ENCODE results near the gene LSM14B.

Gene LSM14B

GRCh38 chr20:62136283-62137091, 14.2 kb downstream of the LSM14B start:
- H3K4me1 ChIP-seq, result peaks cover 14% of the 10 kb centered on the region
- peak; percentile 79 for DNase-seq

DNA sequence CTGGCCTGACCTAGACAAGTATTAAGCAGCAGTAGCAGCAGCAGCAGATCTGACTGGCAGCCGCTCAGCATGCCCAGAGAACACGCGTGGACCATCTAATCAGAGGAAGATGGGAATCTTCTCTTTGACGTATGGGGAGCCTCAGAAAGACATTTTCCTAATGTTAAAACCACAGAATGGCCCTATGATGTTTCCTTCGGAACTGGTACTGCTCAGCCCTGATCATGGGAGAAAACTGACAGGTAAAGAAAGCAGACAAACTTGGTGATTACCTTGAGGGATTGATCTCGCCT, 14.8 kb downstream of the LSM14B start:
- H3K36me3 ChIP-seq, result peaks cover 88% of the 10 kb centered on the region
- H3K9me3 ChIP-seq, result no peaks in the 10 kb centered on the region
- no peaks in the 10 kb centered on the region for H3K27me3 ChIP-seq
- TF ChIP-seq CTCF (IDR thresholded peaks at IDR 0.05; ENCODE audit: low read depth, low read length), result no peak
- H3K4me3 ChIP-seq (ENCODE audit: low read depth, low read length), result no peak overlapping the region
- peaks cover 18% of the 10 kb centered on the region for H3K4me1 ChIP-seq
- no peak for DNase-seq

More at GRCh38 chr20:62136283-62137091, 14.2 kb downstream of the LSM14B start:
- peak; percentile 96 for TF ChIP-seq CTCF (IDR thresholded peaks at IDR 0.05; ENCODE audit: low read depth, low read length)
- no peaks in the 10 kb centered on the region for H3K27me3 ChIP-seq
- H3K4me3 ChIP-seq (ENCODE audit: low read depth, low read length), result no peak overlapping the region
- peaks cover 88% of the 10 kb centered on the region for H3K36me3 ChIP-seq
- H3K9me3 ChIP-seq, result no peaks in the 10 kb centered on the region

DNA sequence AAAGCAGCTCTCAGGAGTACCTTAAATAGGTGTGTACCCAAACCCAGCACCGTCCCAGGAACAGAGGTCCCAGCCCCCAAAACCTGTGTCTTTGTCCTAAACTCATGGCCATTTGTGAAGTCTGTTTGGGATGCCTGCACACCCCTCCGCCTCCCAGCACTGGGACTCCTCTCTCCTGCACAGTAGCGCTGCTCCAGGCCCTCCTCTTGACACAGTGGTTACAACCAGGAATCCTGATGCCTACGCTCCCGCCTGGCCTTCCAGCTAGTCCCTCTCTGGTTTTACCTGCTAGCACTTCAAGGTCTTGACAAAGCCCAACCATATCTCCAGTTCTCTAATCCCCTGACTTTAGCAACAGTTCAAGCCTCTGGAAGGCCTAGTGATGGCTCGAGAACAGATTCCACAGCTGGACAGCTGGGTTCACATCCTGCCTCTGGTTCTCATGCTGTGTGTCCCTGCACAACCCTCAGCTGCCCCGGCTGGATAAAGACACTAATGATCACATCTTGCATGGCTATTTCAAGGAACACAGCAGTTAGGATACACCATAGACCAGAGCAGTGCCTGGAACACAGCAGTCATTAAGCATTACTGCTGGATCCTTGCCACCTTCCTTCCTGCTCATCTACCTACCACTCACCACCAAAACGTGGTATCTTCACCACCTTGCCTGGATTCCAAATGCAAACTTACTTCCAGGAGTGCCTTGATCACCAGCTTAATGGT, 15.4 kb downstream of the LSM14B start:
- no peak overlapping the region for H3K4me3 ChIP-seq (ENCODE audit: low read depth, low read length)
- H3K9me3 ChIP-seq, result no peaks in the 10 kb centered on the region
- DNase-seq, result no peak
- no peak for TF ChIP-seq CTCF (IDR thresholded peaks at IDR 0.05; ENCODE audit: low read depth, low read length)
- H3K36me3 ChIP-seq, result peaks cover 92% of the 10 kb centered on the region
- peaks cover 18% of the 10 kb centered on the region for H3K4me1 ChIP-seq
- no peaks in the 10 kb centered on the region; the same call in 1 of the 2 replicates for H3K27me3 ChIP-seq

DNA sequence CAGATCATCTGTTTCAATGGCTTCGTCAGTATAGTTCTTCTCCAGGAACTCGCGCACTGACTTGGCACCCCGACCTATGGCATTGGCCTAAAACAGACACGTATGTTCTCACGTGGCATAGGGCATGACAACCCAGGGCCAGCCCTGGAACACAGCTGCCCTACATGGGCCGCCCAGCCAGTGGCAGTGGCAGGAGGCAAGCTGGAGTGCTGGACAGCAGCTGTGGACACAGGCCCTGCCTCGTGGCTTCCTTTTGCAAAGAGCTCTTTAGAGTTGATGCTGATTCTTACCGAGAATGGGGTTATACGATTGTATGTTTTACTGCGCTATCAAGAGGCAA, 15.9 kb downstream of the LSM14B start:
- Histone ChIP-seq H3K36me3 (peaks cover 87% of the 10 kb centered on the region), H3K4me3 (ENCODE audit: low read depth, low read length) (no peak overlapping the region), H3K9me3 (no peaks in the 10 kb centered on the region), H3K27me3 (no peaks in the 10 kb centered on the region; the same call in 1 of the 2 replicates), H3K4me1 (peaks cover 18% of the 10 kb centered on the region)
- DNase-seq, result no peak
- TF ChIP-seq CTCF (IDR thresholded peaks at IDR 0.05; ENCODE audit: low read depth, low read length), result no peak

- no peak for TF ChIP-seq CTCF (IDR thresholded peaks at IDR 0.05; ENCODE audit: low read depth, low read length)
- Histone ChIP-seq H3K27me3 (no peaks in the 10 kb centered on the region; the same call in 1 of the 2 replicates), H3K9me3 (no peaks in the 10 kb centered on the region), H3K4me1 (peaks cover 18% of the 10 kb centered on the region), H3K36me3 (peaks cover 81% of the 10 kb centered on the region), H3K4me3 (ENCODE audit: low read depth, low read length) (no peak overlapping the region)
- no peak for DNase-seq
Observed at GRCh38 chr20:62138912-62139311, 16.6 kb downstream of the LSM14B start.

GRCh38 chr20:62139636-62140035, 17.4 kb downstream of the LSM14B start:
- peaks cover 78% of the 10 kb centered on the region for H3K36me3 ChIP-seq
- H3K9me3 ChIP-seq, result no peaks in the 10 kb centered on the region
- peaks cover 18% of the 10 kb centered on the region for H3K4me1 ChIP-seq
- H3K4me3 ChIP-seq (ENCODE audit: low read depth, low read length), result no peak overlapping the region
- DNase-seq, result no peak
- no peaks in the 10 kb centered on the region; the same call in 1 of the 2 replicates for H3K27me3 ChIP-seq
- TF ChIP-seq CTCF (IDR thresholded peaks at IDR 0.05; ENCODE audit: low read depth, low read length), result no peak

Measured in BE2C (cell line).